Natural killer cell (primary cell): Measurements from ENCODE around the gene ITPRID1. TPM values are rescaled to one million over a fixed set of nuclear protein-coding genes. Genes with fewer than 3 reads are reported as not detected.

Experiments
- ATAC-seq, 3 donors: fragments of 150-1000 bp in 2 of 3; fragments of 200-7000 bp in 1 of 3; cut with Tn5 transposase; 1 replicate in 1 of 3; 2 replicates in 2 of 3; pipeline ENCODE4 v1.10.0; 2021; ENCODE audit warnings: mild to moderate bottlenecking in 2 of 3, moderate library complexity in 2 of 3
- DNase-seq, 2 donors: peaks; one replicate each; pipeline versions ENCODE4 v3.0.0 to v3.0.0-alpha.2; 2013 to 2021; ENCODE audit warnings: mixed read lengths in 1 of 2
- H3K27ac ChIP-seq: one replicate; pipeline ENCODE4 v1.5.1; 2013; ENCODE audit warnings: mild to moderate bottlenecking, low read length
- H3K27me3 ChIP-seq: one replicate; pipeline ENCODE4 v1.6.1; 2013; ENCODE audit warnings: low read length; ENCODE audit not compliant: control insufficient read depth, insufficient read depth
- H3K36me3 ChIP-seq: one replicate; pipeline ENCODE4 v1.6.1; 2013; ENCODE audit warnings: low read length; ENCODE audit not compliant: control insufficient read depth, insufficient read depth
- H3K4me1 ChIP-seq: one replicate; pipeline ENCODE4 v1.6.1; 2013; ENCODE audit warnings: low read length; ENCODE audit not compliant: control insufficient read depth, insufficient read depth
- H3K4me3 ChIP-seq: one replicate; pipeline ENCODE4 v1.5.1; 2013; ENCODE audit warnings: low read length
- H3K9me3 ChIP-seq: one replicate; pipeline ENCODE4 v1.6.1; 2013; ENCODE audit warnings: low read length; ENCODE audit not compliant: control insufficient read depth, insufficient read depth
- H3K27ac Mint-ChIP-seq, 2 donors: one replicate each; pipeline ENCODE4 v1.8.0; 2022; ENCODE audit warnings: mild to moderate bottlenecking in 2 of 2, mixed read lengths in 2 of 2, moderate library complexity in 1 of 2
- H3K27me3 Mint-ChIP-seq, 2 donors: one replicate each; pipeline ENCODE4 v1.8.0; 2022; ENCODE audit warnings: low read depth in 2 of 2, mixed read lengths in 2 of 2
- H3K36me3 Mint-ChIP-seq: one replicate; pipeline ENCODE4 v1.8.0; 2022; ENCODE audit warnings: mixed read lengths
- H3K4me1 Mint-ChIP-seq, 2 donors: one replicate each; pipeline ENCODE4 v1.8.0; 2022; ENCODE audit warnings: mixed read lengths in 2 of 2
- H3K4me3 Mint-ChIP-seq: one replicate; pipeline ENCODE4 v1.8.0; 2022; ENCODE audit warnings: mild to moderate bottlenecking, moderate library complexity, mixed read lengths
- H3K9me3 Mint-ChIP-seq, 2 donors: one replicate each; pipeline ENCODE4 v1.8.0; 2022; ENCODE audit warnings: mixed read lengths in 2 of 2
- CTCF ChIP-seq: fragments of 200-600 bp; IDR thresholded peaks from one replicate; pipeline ENCODE4 v1.8.0; 2022; ENCODE audit warnings: antibody characterized with exemption
- WGBS: methylation state at CpG from one replicate; pipeline ENCODE4 v1.1.7; 2013; ENCODE audit warnings: missing lambda C conversion rate; ENCODE audit not compliant: insufficient coverage; 5-methylcytosine and 5-hydroxymethylcytosine counted together
- intact Hi-C: fragments of 100-400 bp; cut with micrococcal nuclease; formaldehyde crosslinking; loops from one replicate; pipeline ENCODE4 v1.14.2; 2022
- total RNA-seq, 4 donors: library from RNA; stranded (reverse); fragments of 120-200 nt in 1 of 4; gene quantifications; one replicate each; pipeline versions ENCODE4 v1.2.3 to v1.2.4, GENCODE V29; 2013 to 2022

The ITPRID1 gene
- total RNA-seq, 3 donors from 2014 or later (not counting 1 experiment from before 2014, with no cell fraction given): not detected

GRCh38 chr7:31569528-31569927 lies 55.6 kb downstream of the ITPRID1 start:
- H3K4me1 ChIP-seq: no peaks in the 10 kb centered on the region
- no peak for TF ChIP-seq CTCF
- no peak overlapping the region for H3K27ac Mint-ChIP-seq
- no peaks in the 10 kb centered on the region for H3K9me3 ChIP-seq
- intact Hi-C loops: no loop called here
- H3K9me3 Mint-ChIP-seq: no peaks in the 10 kb centered on the region
- no peaks in the 10 kb centered on the region for H3K27me3 ChIP-seq
- no peak overlapping the region for H3K4me3 ChIP-seq
- H3K4me3 Mint-ChIP-seq: no peak overlapping the region
- no peaks in the 10 kb centered on the region for H3K27me3 Mint-ChIP-seq
- no peaks in the 10 kb centered on the region for H3K36me3 ChIP-seq
- WGBS: 89% methylated on average over 4 of the region's 4 CpGs
- H3K4me1 Mint-ChIP-seq: no peaks in the 10 kb centered on the region
- DNase-seq (no peak), ATAC-seq (no peak)
- H3K36me3 Mint-ChIP-seq: no peaks in the 10 kb centered on the region
- no peak overlapping the region for H3K27ac ChIP-seq

GRCh38 chr7:31583526-31583925 lies 69.6 kb downstream of the ITPRID1 start:
- no peak overlapping the region for H3K4me3 Mint-ChIP-seq
- Histone ChIP-seq H3K27ac (no peak overlapping the region), H3K4me3 (no peak overlapping the region), H3K9me3 (no peaks in the 10 kb centered on the region), H3K27me3 (no peaks in the 10 kb centered on the region), H3K4me1 (no peaks in the 10 kb centered on the region), H3K36me3 (no peaks in the 10 kb centered on the region)
- no CpG with 5 or more reads among the region's 2 CpGs for WGBS
- no peak for ATAC-seq
- no peaks in the 10 kb centered on the region for H3K36me3 Mint-ChIP-seq
- no peak for DNase-seq
- intact Hi-C loops: no loop called here
- H3K4me1 Mint-ChIP-seq: no peaks in the 10 kb centered on the region
- H3K27me3 Mint-ChIP-seq: no peaks in the 10 kb centered on the region
- TF ChIP-seq CTCF: no peak
- no peak overlapping the region for H3K27ac Mint-ChIP-seq
- H3K9me3 Mint-ChIP-seq: peaks cover 2 to 4% of the 10 kb centered on the region in 2 donors

GRCh38 chr7:31583942-31584341 lies 70.1 kb downstream of the ITPRID1 start:
- TF ChIP-seq CTCF: no peak
- H3K9me3 Mint-ChIP-seq: peaks cover 2 to 5% of the 10 kb centered on the region in 2 donors
- H3K36me3 ChIP-seq: no peaks in the 10 kb centered on the region
- no peak for DNase-seq
- no peaks in the 10 kb centered on the region for H3K27me3 Mint-ChIP-seq
- H3K4me3 Mint-ChIP-seq: no peak overlapping the region
- H3K36me3 Mint-ChIP-seq: no peaks in the 10 kb centered on the region
- no peak overlapping the region for H3K27ac Mint-ChIP-seq
- H3K4me1 Mint-ChIP-seq: no peaks in the 10 kb centered on the region
- ATAC-seq: no peak
- no peak overlapping the region for H3K27ac ChIP-seq
- H3K4me3 ChIP-seq: no peak overlapping the region
- H3K4me1 ChIP-seq: no peaks in the 10 kb centered on the region
- no peaks in the 10 kb centered on the region for H3K9me3 ChIP-seq
- intact Hi-C loops: no loop called here
- H3K27me3 ChIP-seq: no peaks in the 10 kb centered on the region

- ATAC-seq (no peak), DNase-seq (no peak)
- H3K36me3 Mint-ChIP-seq: no peaks in the 10 kb centered on the region
- H3K4me1 Mint-ChIP-seq: no peaks in the 10 kb centered on the region
- no peaks in the 10 kb centered on the region for H3K27me3 ChIP-seq
- no peak overlapping the region for H3K4me3 ChIP-seq
- no peak for TF ChIP-seq CTCF
- intact Hi-C loops: no loop called here
- H3K36me3 ChIP-seq: no peaks in the 10 kb centered on the region
- no peaks in the 10 kb centered on the region for H3K9me3 ChIP-seq
- H3K9me3 Mint-ChIP-seq: peaks cover 5% of the 10 kb centered on the region in 2 donors
- no peak overlapping the region for H3K27ac Mint-ChIP-seq
- H3K27me3 Mint-ChIP-seq: no peaks in the 10 kb centered on the region
- H3K27ac ChIP-seq: no peak overlapping the region
- no peaks in the 10 kb centered on the region for H3K4me1 ChIP-seq
- H3K4me3 Mint-ChIP-seq: no peak overlapping the region
Observed at GRCh38 chr7:31595390-31595789, 81.5 kb downstream of the ITPRID1 start.
